Endothelial cell of umbilical vein (primary cell): ENCODE measurements around the gene PFDN1. TPM values are rescaled to one million over a fixed set of nuclear protein-coding genes. Genes with fewer than 3 reads are reported as not detected.

Experiments used
- BruUV-seq: library from RNA; stranded (reverse); fragments of 400-500 nt; replicated peaks from 2 replicates; lab custom pipeline; 2021; lab: Mats Ljungman, UMichigan
- CTCF ChIA-PET: fragments of 300-600, 350-600 bp; sonication (Branson Sonifier 250); formaldehyde crosslinking; loops from one replicate; lab custom pipeline; 2021; ENCODE audit warnings: antibody characterized with exemption, inconsistent platforms; lab: Charles Lee
- POLR2A ChIA-PET: fragments of 300-600, 350-600 bp; sonication (Branson Sonifier 250); formaldehyde crosslinking; loops from one replicate; lab custom pipeline; 2021; ENCODE audit warnings: antibody characterized with exemption, inconsistent platforms; lab: Charles Lee
- DNase-seq: peaks from one replicate; pipeline ENCODE4 v3.0.0-alpha.2; 2011; ENCODE audit warnings: low read depth, low spot score
- FAIRE-seq: peaks from 2 replicates; lab custom pipeline; 2011; peaks lifted over from hg19 to GRCh38; lab: Jason Lieb, UNC
- H2AFZ ChIP-seq: 2 replicates; pipeline ENCODE4 v1.6.0; 2012; ENCODE audit warnings: low read depth, low read length, control low read depth, inconsistent platforms
- H3K27ac ChIP-seq: 2 replicates; pipeline ENCODE4 v1.5.1; 2011; ENCODE audit warnings: low read depth, mild to moderate bottlenecking, control low read depth, low read length, moderate library complexity; ENCODE audit not compliant: insufficient read depth
- H3K27me3 ChIP-seq, 2 experiments: 2 replicates each; pipeline versions ENCODE4 v1.6.0 to v1.6.1; 2011; ENCODE audit warnings: low read length in 2 of 2, mixed read lengths in 1 of 2; ENCODE audit not compliant: control insufficient read depth in 2 of 2, insufficient read depth in 2 of 2
- H3K36me3 ChIP-seq, 2 experiments: 2 replicates in 1 of 2; 3 replicates in 1 of 2; pipeline ENCODE4 v1.5.1; 2011; ENCODE audit warnings: low read length in 2 of 2, mild to moderate bottlenecking in 1 of 2, moderate library complexity in 1 of 2; ENCODE audit not compliant: control insufficient read depth in 2 of 2, insufficient read depth in 2 of 2; ENCODE audit errors: extremely low read depth in 1 of 2
- H3K4me1 ChIP-seq: 3 replicates; pipeline ENCODE4 v1.5.1; 2011; ENCODE audit warnings: mild to moderate bottlenecking, low read length; ENCODE audit not compliant: control insufficient read depth, insufficient read depth; ENCODE audit errors: extremely low read depth
- H3K4me2 ChIP-seq: 2 replicates; pipeline ENCODE4 v1.6.1; 2011; ENCODE audit warnings: low read length, control low read depth, mixed read lengths; ENCODE audit not compliant: insufficient read depth
- H3K4me3 ChIP-seq, 3 experiments: fragments of 200-600 bp in 1 of 3; sonication (generic), shearing (Covaris generic) in 1 of 3; replicated peaks in 1 of 3; 2 replicates each; pipeline ENCODE4 v1.5.1; 2011 to 2016; ENCODE audit warnings: control low read depth in 3 of 3, low read length in 3 of 3, mild to moderate bottlenecking in 2 of 3, inconsistent platforms in 1 of 3, low read depth in 1 of 3, moderate library complexity in 1 of 3; ENCODE audit not compliant: insufficient read depth in 1 of 3
- H3K79me2 ChIP-seq: 2 replicates; pipeline ENCODE4 v1.6.0; 2012; ENCODE audit warnings: low read length, inconsistent platforms; ENCODE audit not compliant: control insufficient read depth, insufficient read depth
- H3K9ac ChIP-seq: replicated peaks from 2 replicates; pipeline ENCODE3; 2011; ENCODE audit warnings: low read length, control low read depth; ENCODE audit not compliant: insufficient read depth; ENCODE audit errors: extremely low read depth
- H3K9me1 ChIP-seq: replicated peaks from 3 replicates; pipeline ENCODE4 v1.6.0; 2011; ENCODE audit warnings: mild to moderate bottlenecking, low read length; ENCODE audit not compliant: control insufficient read depth, insufficient read depth; ENCODE audit errors: extremely low read depth
- H3K9me3 ChIP-seq: replicated peaks from 2 replicates; pipeline ENCODE4 v1.5.1; 2012; ENCODE audit warnings: low read length, inconsistent platforms; ENCODE audit not compliant: control insufficient read depth, insufficient read depth
- H4K20me1 ChIP-seq: replicated peaks from 2 replicates; pipeline ENCODE3; 2011; ENCODE audit warnings: mild to moderate bottlenecking, low read length; ENCODE audit not compliant: control insufficient read depth, insufficient read depth; ENCODE audit errors: extremely low read depth
- CTCF ChIP-seq, 2 donors: IDR thresholded peaks; 1 replicate in 1 of 2; 2 replicates in 1 of 2; pipeline ENCODE4 v1.5.1; 2011; ENCODE audit warnings: low read length in 2 of 2, mild to moderate bottlenecking in 2 of 2, moderate library complexity in 2 of 2, control low read depth in 1 of 2, inconsistent platforms in 1 of 2, low read depth in 1 of 2; ENCODE audit not compliant: insufficient read depth in 1 of 2; ENCODE audit errors: extremely low read depth in 1 of 2
- EZH2 ChIP-seq: IDR thresholded peaks from 2 replicates; pipeline ENCODE4 v1.6.1; 2012; ENCODE audit warnings: borderline replicate concordance, low read depth, mild to moderate bottlenecking, moderate library complexity, low read length, inconsistent platforms; ENCODE audit not compliant: severe bottlenecking
- FOS ChIP-seq: IDR thresholded peaks from 2 replicates; pipeline ENCODE4 v1.6.1; 2011; ENCODE audit warnings: mild to moderate bottlenecking, low read length, moderate library complexity, borderline replicate concordance; ENCODE audit not compliant: insufficient read depth
- JUN ChIP-seq: IDR thresholded peaks from 2 replicates; pipeline ENCODE4 v1.6.1; 2011; ENCODE audit warnings: borderline replicate concordance, low read depth; ENCODE audit not compliant: insufficient read length, insufficient read depth
- MYC ChIP-seq: IDR thresholded peaks from one replicate; pipeline ENCODE4 v1.6.1; 2011; ENCODE audit warnings: mild to moderate bottlenecking, low read depth, low read length
- POLR2A ChIP-seq: IDR thresholded peaks from 2 replicates; pipeline ENCODE4 v1.6.1; 2012; ENCODE audit warnings: low read depth, mild to moderate bottlenecking, control low read depth, low read length
- POLR2AphosphoS5 ChIP-seq: IDR thresholded peaks from 2 replicates; pipeline ENCODE4 v1.6.1; 2012; ENCODE audit warnings: low read depth, mild to moderate bottlenecking, control low read depth, low read length, moderate library complexity; ENCODE audit not compliant: insufficient read depth
- dilution Hi-C: fragments of 300-500 bp; cut with MboI; formaldehyde crosslinking; loops from one replicate; pipeline ENCODE4 v1.15.0; 2019; ENCODE audit warnings: low sequenced_read_pairs; ENCODE audit not compliant: extremely low pct_ligation_motif_present
- intact Hi-C: fragments of 100-400 bp; cut with micrococcal nuclease; formaldehyde crosslinking; loops from one replicate; pipeline ENCODE4 v1.10.0; 2022
- polyA plus RNA-seq, 4 experiments: library from polyadenylated mRNA; depleted of rRNA in 3 of 4; stranded (reverse) in 3 of 4; unstranded in 1 of 4; fragments of >200 nt; gene quantifications; 2 replicates each; pipeline versions ENCODE4 v1.2.1 to v1.2.3, GENCODE V29; 2011 to 2012; ENCODE audit warnings: missing spikeins in 1 of 4
- total RNA-seq: library from RNA; stranded (reverse); gene quantifications from 2 replicates; pipeline ENCODE4 v1.2.3, GENCODE V29; 2021
- TF ChIP-seq, protein P1 (sequence below): IDR thresholded peaks from 2 replicates; pipeline ENCODE4 v1.6.1; 2011; ENCODE audit not compliant: insufficient read depth, insufficient read length

Gene PFDN1
- total and polyA plus RNA-seq, 2 donors (not counting 3 experiments of a cell fraction or from before 2014, with no cell fraction given): 107 to 158 TPM

DNA sequence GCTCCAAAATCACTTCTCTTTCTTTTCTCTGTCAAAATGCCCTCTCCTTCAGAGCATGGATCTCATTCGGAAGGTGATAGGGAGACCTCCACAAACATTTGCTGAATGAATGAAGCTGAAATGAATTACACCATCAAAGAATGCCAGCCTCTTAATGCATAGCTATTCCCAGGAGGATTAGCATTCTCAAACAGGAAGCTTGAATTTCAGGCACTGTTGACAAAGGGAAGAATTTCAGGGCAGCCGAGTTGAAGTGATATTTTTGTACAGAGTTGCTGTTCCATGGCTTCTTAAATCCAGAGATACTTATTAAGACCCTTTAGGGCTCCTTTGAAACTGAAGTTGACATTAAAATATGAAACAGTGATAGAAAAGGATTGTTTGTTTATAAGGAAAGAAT is 24.7 kb upstream of the PFDN1 start:
- Histone ChIP-seq H2AFZ (no peak overlapping the region), H3K9ac (peak overlapping the region; percentile 20), H3K9me1 (no peaks in the 10 kb centered on the region), H3K27ac (peak overlapping the region; percentile 36), H3K79me2 (no peaks in the 10 kb centered on the region), H3K36me3 (peaks cover 0 to 5% of the 10 kb centered on the region in 2 experiments), H3K4me3 (no peak overlapping the region), H4K20me1 (no peaks in the 10 kb centered on the region), H3K9me3 (no peaks in the 10 kb centered on the region), H3K4me2 (peak overlapping the region; percentile 39), H3K4me1 (peaks cover 54% of the 10 kb centered on the region), H3K27me3 (no peaks in the 10 kb centered on the region)
- dilution Hi-C loops (no loop called here), intact Hi-C loops (no loop called here)
- TF ChIP-seq FOS (no peak), POLR2AphosphoS5 (no peak), CTCF (IDR thresholded peaks at IDR 0.05; ENCODE audit: extremely low read depth in 1 of 2, insufficient read depth in 1 of 2, low read depth in 1 of 2, low read length in 2 of 2) (no peak), JUN (no peak), MYC (no peak), EZH2 (no peak), POLR2A (no peak)
- TF ChIP-seq, protein P1, sequence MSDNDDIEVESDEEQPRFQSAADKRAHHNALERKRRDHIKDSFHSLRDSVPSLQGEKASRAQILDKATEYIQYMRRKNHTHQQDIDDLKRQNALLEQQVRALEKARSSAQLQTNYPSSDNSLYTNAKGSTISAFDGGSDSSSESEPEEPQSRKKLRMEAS: no peak
- FAIRE-seq (peak; percentile 92), DNase-seq (peak; percentile 87)
- ChIA-PET POLR2A (interaction anchor here (1.0 to 4.1 kb wide), 2 partner anchors 16 to 18 kb away, joined by 5 to 24 read pairs; partner anchors contain the start of gene HBEGF), CTCF (interaction anchor here (0.7 to 3.6 kb wide), 16 partner anchors 9 to 87 kb away, joined by 3 to 43 read pairs (median 4); partner anchors contain the start of gene HBEGF)
- BruUV-seq: no TSS peak
